ENCODE measurements around the gene PBX3.

PBX3 gene

DNA sequence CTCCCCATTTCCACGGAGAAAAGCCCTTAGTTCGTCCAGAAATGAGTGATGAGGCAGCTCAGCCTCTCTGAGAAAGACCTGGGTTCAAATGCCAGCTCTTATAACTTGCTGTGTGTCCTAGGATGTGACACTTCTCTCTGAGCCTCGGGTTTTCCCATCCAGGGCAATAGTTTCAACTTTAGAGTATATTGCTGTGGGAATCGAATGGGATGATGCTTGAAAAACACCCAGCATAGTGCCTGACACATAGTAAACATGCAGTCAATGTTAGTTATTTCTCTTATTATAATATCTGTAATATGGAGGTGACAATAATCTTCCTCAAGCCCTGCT is 39.7 kb upstream of the PBX3 start:
- TF ChIP-seq, protein P1, sequence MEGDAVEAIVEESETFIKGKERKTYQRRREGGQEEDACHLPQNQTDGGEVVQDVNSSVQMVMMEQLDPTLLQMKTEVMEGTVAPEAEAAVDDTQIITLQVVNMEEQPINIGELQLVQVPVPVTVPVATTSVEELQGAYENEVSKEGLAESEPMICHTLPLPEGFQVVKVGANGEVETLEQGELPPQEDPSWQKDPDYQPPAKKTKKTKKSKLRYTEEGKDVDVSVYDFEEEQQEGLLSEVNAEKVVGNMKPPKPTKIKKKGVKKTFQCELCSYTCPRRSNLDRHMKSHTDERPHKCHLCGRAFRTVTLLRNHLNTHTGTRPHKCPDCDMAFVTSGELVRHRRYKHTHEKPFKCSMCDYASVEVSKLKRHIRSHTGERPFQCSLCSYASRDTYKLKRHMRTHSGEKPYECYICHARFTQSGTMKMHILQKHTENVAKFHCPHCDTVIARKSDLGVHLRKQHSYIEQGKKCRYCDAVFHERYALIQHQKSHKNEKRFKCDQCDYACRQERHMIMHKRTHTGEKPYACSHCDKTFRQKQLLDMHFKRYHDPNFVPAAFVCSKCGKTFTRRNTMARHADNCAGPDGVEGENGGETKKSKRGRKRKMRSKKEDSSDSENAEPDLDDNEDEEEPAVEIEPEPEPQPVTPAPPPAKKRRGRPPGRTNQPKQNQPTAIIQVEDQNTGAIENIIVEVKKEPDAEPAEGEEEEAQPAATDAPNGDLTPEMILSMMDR (IDR thresholded peaks at IDR 0.05) = no peak

DNA sequence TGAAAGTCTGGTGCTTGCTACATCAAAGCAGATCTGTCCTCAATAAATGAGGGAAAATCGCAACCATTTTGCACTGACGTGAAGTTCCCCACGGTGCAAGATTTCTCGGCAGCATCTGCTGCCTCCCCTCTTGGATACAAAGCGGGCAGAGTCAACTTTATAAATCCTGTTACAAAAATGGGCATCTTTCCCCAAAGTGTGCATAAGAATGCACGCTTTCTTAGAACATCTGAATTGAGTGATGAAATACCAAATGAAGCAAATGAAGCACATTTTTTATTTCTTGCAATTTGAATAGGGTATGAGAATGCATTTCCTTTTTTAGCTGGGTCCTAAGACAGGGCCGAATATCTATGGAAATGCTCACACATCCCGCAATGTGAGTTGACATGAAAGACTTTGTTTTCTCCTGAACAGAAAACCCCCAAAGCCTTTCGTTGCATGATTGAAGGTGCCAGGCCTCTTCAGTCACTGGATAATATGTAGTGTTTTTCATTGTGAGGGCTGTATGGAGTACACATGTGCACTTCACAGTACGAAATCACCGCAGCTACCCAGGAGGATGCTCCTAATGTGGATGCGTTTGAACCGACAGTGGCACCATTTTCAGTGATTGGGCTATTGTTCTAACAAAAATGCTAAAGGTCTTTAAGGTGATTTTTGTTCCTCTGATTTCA is 20.6 kb upstream of the PBX3 start:
- TF ChIP-seq, protein P1 (IDR thresholded peaks at IDR 0.05) = no peak

DNA sequence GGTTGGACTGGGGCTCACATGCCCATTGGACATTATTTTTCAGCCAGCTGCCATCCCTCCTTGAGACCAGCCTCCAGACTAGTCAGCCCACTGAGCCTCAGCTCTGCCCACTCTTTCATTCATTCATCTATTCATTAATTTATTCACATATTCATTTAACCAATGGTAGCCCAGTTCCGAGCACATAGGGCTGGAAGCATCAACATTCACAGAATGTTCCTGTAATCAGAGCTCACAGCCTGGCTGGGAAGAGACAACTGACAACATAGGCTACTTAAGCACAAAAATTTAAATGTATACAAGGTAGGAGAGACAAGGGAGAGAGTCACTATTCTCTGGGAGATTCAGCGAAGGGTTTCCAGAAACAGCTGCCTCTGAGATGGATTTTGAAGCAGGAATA is 17.0 kb upstream of the PBX3 start:
- TF ChIP-seq, protein P1 (IDR thresholded peaks at IDR 0.05) = no peak

DNA sequence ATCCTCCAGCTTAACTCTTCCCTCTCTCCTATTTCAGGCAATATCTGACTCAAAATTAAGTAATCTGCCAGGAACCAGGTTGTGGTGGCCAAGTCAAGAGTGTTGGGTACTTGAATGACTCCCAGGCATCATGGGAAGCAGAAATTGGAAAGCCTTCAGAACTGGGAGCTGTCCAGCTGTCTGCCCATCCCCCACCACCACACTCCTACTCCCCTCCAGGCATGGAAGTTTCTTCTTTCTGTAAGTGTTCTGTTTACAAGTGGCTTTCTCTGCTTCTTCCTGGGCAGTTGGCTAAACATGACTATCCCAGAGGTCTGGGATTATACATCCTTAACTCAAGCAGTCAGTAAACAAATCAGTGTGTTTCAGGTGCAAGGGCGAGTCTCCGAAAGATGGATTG is 14.6 kb upstream of the PBX3 start:
- TF ChIP-seq, protein P1 (IDR thresholded peaks at IDR 0.05) = no peak

- TF ChIP-seq, protein P1 (IDR thresholded peaks at IDR 0.05) = no peak
Observed at GRCh38 chr9:125739436-125739835, 7.7 kb upstream of the PBX3 start.

DNA sequence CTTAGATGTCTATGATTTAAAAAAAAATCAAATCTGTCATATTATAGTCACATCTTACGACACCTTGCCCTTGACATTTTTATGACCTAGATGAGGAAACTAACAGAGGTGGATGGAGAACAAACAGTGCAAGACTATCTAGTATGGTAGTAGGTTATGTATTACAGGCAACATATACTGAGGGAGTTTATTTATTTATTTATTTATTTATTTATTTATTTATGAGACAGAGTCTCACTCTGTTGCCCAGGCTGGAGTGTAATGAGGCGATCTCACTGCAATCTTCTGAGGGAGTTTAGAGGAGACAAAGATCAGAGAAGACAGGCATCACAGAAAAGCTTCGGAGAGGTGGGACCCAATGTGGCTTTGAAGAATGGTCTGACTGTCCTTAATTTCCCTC is 4.5 kb upstream of the PBX3 start:
- TF ChIP-seq, protein P1 (IDR thresholded peaks at IDR 0.05) = no peak

GRCh38 chr9:125743682-125744428 is 3.3 kb upstream of the PBX3 start:
- TF ChIP-seq, protein P1 (IDR thresholded peaks at IDR 0.05) = no peak

All from LNCAP (cell line).